Neuron (in vitro differentiated cells): ENCODE results near the gene TSSK2.
A peak's percentile ranks its signal among the peaks of the same experiment; 100 is the strongest.

Experiments
- H2AFZ ChIP-seq: one replicate; pipeline ENCODE4 v1.6.1; 2013; ENCODE audit warnings: low read depth, mild to moderate bottlenecking, inconsistent platforms, low read length, moderate library complexity
- H3K27me3 ChIP-seq: one replicate; pipeline ENCODE4 v1.6.1; 2013; ENCODE audit warnings: low read length; ENCODE audit not compliant: insufficient read depth
- H3K36me3 ChIP-seq: one replicate; pipeline ENCODE4 v1.6.1; 2013; ENCODE audit warnings: low read length; ENCODE audit not compliant: insufficient read depth
- H3K4me1 ChIP-seq: one replicate; pipeline ENCODE4 v1.6.1; 2013; ENCODE audit warnings: low read length; ENCODE audit not compliant: insufficient read depth
- H3K4me3 ChIP-seq: 2 replicates; pipeline ENCODE4 v1.5.1; 2013; ENCODE audit warnings: mild to moderate bottlenecking, low read length, moderate library complexity
- H3K9me3 ChIP-seq: one replicate; pipeline ENCODE4 v1.6.1; 2013; ENCODE audit warnings: low read length

Gene TSSK2

GRCh38 chr22:19166421-19166820, 35.3 kb downstream of the TSSK2 start:
- Histone ChIP-seq H3K4me3 (no peak overlapping the region), H3K9me3 (no peaks in the 10 kb centered on the region), H3K27me3 (peaks cover 40% of the 10 kb centered on the region), H3K4me1 (peaks cover 7% of the 10 kb centered on the region), H2AFZ (no peak overlapping the region), H3K36me3 (no peaks in the 10 kb centered on the region)

- peaks cover 10% of the 10 kb centered on the region for H3K4me1 ChIP-seq
- no peak overlapping the region for H2AFZ ChIP-seq
- peaks cover 37% of the 10 kb centered on the region for H3K27me3 ChIP-seq
Measured at GRCh38 chr22:19167106-19167869, 36.2 kb downstream of the TSSK2 start.

GRCh38 chr22:19168088-19168890, 37.2 kb downstream of the TSSK2 start:
- no peak overlapping the region for H2AFZ ChIP-seq
- H3K27me3 ChIP-seq, result peaks cover 37% of the 10 kb centered on the region
- H3K4me3 ChIP-seq, result no peak overlapping the region

More at GRCh38 chr22:19167106-19167869, 36.2 kb downstream of the TSSK2 start:
- no peaks in the 10 kb centered on the region for H3K36me3 ChIP-seq
- no peaks in the 10 kb centered on the region for H3K9me3 ChIP-seq
- H3K4me3 ChIP-seq, result no peak overlapping the region

GRCh38 chr22:19169002-19169946, 38.2 kb downstream of the TSSK2 start:
- H3K4me3 ChIP-seq, result no peak overlapping the region
- peaks cover 26% of the 10 kb centered on the region for H3K4me1 ChIP-seq
- peaks cover 5% of the 10 kb centered on the region for H3K36me3 ChIP-seq
- H2AFZ ChIP-seq, result peak overlapping the region; percentile 57
- H3K27me3 ChIP-seq, result peaks cover 37% of the 10 kb centered on the region
- no peaks in the 10 kb centered on the region for H3K9me3 ChIP-seq

More at GRCh38 chr22:19168088-19168890, 37.2 kb downstream of the TSSK2 start:
- peaks cover 4% of the 10 kb centered on the region for H3K36me3 ChIP-seq
- H3K4me1 ChIP-seq, result peaks cover 20% of the 10 kb centered on the region
- no peaks in the 10 kb centered on the region for H3K9me3 ChIP-seq

GRCh38 chr22:19169947-19170318, 38.8 kb downstream of the TSSK2 start:
- no peak overlapping the region for H3K4me3 ChIP-seq
- H3K4me1 ChIP-seq, result peaks cover 30% of the 10 kb centered on the region
- peaks cover 37% of the 10 kb centered on the region for H3K27me3 ChIP-seq
- H3K36me3 ChIP-seq, result peaks cover 5% of the 10 kb centered on the region
- no peaks in the 10 kb centered on the region for H3K9me3 ChIP-seq
- no peak overlapping the region for H2AFZ ChIP-seq

GRCh38 chr22:19172213-19173046, 41.3 kb downstream of the TSSK2 start:
- Histone ChIP-seq H3K9me3 (no peaks in the 10 kb centered on the region), H3K4me1 (peaks cover 38% of the 10 kb centered on the region), H3K4me3 (peak overlapping the region; percentile 89), H3K27me3 (peaks cover 25% of the 10 kb centered on the region), H2AFZ (no peak overlapping the region), H3K36me3 (peaks cover 28% of the 10 kb centered on the region)

- H3K4me3 ChIP-seq, result peak overlapping the region; percentile 89
Measured at GRCh38 chr22:19173047-19174035, 42.2 kb downstream of the TSSK2 start.

GRCh38 chr22:19174106-19175025, 43.3 kb downstream of the TSSK2 start:
- H2AFZ ChIP-seq, result no peak overlapping the region
- peaks cover 28% of the 10 kb centered on the region for H3K36me3 ChIP-seq
- H3K27me3 ChIP-seq, result peaks cover 9% of the 10 kb centered on the region
- H3K9me3 ChIP-seq, result no peaks in the 10 kb centered on the region
- peaks cover 41% of the 10 kb centered on the region for H3K4me1 ChIP-seq
- no peak overlapping the region for H3K4me3 ChIP-seq

More at GRCh38 chr22:19173047-19174035, 42.2 kb downstream of the TSSK2 start:
- H3K27me3 ChIP-seq, result peaks cover 19% of the 10 kb centered on the region
- H3K9me3 ChIP-seq, result no peaks in the 10 kb centered on the region
- H3K4me1 ChIP-seq, result peaks cover 41% of the 10 kb centered on the region
- no peak overlapping the region for H2AFZ ChIP-seq
- peaks cover 28% of the 10 kb centered on the region for H3K36me3 ChIP-seq

- H2AFZ ChIP-seq, result no peak overlapping the region
- H3K9me3 ChIP-seq, result no peaks in the 10 kb centered on the region
- H3K27me3 ChIP-seq, result peaks cover 2% of the 10 kb centered on the region
- peaks cover 45% of the 10 kb centered on the region for H3K4me1 ChIP-seq
- peaks cover 28% of the 10 kb centered on the region for H3K36me3 ChIP-seq
- H3K4me3 ChIP-seq, result no peak overlapping the region
Measured at GRCh38 chr22:19175026-19175601, 44.0 kb downstream of the TSSK2 start.

- no peak overlapping the region for H3K4me3 ChIP-seq
- H2AFZ ChIP-seq, result no peak overlapping the region
- no peaks in the 10 kb centered on the region for H3K27me3 ChIP-seq
- H3K4me1 ChIP-seq, result peaks cover 41% of the 10 kb centered on the region
- no peaks in the 10 kb centered on the region for H3K9me3 ChIP-seq
- peaks cover 28% of the 10 kb centered on the region for H3K36me3 ChIP-seq
Measured at GRCh38 chr22:19175602-19176174, 44.6 kb downstream of the TSSK2 start.
